Measurements from ENCODE around the gene NUB1.

The NUB1 gene

DNA sequence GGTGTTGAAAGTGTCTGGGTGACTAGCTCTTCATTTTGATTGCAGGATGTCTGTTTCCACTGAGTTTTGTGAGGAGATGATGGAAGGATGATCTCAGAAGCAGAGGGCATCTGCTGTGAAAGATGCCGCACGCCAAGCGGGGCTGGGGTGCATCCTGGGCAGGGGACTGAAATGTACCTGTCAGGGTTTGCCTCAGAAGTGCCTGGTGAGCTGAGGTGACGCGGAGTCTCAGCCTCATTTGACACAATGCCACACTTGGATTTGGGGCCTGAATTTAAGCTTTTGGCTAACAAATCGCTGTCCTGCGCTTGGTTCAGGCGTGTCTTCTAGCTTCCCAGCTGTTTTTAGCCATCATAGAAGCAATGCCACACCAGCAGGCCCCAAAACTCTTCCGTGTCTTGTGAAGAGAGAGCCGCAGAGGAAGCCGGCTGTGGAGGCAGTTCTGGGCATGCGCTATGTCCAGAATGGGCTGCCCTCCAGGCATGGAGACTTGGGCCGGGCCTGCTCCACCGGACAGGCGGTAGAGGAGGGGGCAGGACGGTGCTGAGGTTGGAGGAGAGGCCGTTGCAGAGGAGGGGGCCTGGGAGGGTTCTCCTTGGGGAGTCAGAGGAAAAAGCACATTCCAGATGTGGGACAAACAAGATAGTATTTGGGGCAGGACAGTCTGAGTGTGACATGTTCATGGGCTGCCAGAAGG is 37.0 kb downstream of the NUB1 start:
- ATAC-seq (no peak), DNase-seq (no peak)

DNA sequence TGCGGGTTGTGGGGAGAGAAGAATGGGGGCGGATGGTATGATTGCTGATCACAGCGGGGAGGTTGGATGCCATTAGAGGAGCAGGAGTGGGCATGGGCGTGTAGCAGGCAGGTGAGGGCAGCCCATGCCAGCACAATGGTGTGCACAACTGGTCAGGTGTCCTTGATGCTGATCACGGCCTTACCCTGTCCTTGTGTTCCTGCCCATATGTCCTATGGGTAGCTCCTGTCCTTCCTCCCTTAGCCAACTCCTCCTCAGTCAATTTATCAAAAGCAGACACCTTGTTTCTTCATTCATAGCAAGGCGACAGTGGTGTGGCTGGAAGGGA is 37.5 kb downstream of the NUB1 start:
- no peak for ATAC-seq
- DNase-seq, result no peak

DNA sequence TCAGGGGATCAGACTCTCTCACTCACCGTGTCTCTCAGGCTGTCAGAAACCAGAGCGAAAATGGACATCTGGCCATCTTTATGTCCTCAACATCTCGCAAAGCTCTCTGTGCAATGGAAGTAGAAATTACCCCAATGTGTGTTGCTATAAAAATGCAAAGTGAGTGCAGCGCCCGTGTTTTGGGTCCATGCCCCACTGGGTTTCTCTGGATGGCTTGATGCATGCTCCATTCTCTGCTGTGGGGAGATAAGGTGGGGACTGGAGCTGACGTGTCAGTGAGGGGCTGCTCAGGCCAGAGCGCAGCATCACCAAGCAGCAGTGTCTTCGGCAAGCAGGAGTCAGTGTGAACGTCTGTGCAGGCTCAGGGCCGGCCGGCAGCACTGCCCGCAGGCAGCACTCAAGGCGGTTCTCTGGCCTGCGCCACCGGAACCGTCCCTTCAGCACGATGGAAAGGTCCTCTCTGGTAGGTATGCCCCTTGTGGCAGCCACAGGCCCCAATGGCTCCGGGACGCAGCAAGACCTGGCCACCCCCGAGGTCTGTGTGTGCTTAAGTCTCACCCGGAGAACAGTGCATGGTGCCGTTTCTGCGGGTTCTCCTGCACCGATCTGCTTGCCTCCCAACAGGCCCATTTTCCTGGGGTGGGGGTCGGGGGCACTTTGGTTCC is 38.1 kb downstream of the NUB1 start:
- no peak for ATAC-seq
- DNase-seq, result no peak

DNA sequence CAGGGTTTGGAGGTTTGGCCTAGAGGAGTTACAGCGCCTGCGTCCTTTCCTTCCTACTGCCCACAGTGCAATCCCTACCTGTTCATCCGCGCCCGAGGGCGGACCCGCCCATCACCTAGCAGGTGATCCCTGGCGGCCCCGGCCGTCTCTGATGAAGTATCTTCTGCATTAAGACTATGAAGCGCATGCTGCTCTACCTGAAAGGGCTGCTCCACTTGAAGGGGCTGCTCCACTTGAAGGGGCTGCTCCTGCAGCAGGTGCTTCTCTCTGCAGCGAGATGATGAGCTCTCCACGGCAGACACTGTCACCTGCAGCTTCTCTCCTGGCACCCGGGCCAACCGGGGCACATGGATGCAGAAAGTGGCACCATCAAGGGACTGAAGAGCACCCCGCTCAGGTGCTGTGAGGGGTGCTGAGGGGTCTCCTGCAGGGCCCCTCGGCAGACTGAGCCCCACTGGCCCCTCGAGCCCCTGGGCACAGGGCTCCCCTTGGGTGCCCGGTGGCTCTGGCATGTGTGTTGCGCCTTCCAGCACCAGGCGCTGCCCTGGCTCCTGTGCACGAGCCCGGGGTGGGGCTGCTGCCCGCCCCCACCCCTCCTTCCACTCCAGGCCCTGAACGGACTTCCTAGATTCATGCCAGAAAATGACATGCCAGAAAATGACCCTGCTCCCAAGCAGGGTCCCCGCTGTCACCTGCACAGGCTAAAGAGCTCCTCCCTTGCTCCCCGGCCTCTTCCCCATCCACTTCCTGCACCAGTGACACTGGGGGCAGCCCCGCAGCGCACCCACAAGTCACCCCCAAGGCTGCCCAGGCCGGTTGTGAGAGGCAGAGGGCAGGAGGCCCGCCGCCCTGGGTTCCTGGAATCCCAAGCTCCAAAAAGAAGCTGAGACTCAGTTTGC is 38.8 kb downstream of the NUB1 start:
- no peak for ATAC-seq
- DNase-seq, result no peak

DNA sequence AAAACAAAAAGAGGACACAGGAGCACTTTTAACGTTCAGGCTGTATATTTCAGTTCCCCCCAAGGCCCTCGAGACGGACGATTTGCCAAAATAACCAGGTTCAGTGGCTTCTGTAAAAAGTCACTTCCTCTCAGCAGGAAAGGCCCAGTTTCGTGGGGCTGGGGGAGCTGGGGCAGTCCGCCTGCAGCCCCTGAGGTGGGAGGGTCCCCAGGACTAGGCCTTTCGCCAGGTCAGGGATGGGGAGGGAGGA is 39.4 kb downstream of the NUB1 start:
- no peak for DNase-seq

DNA sequence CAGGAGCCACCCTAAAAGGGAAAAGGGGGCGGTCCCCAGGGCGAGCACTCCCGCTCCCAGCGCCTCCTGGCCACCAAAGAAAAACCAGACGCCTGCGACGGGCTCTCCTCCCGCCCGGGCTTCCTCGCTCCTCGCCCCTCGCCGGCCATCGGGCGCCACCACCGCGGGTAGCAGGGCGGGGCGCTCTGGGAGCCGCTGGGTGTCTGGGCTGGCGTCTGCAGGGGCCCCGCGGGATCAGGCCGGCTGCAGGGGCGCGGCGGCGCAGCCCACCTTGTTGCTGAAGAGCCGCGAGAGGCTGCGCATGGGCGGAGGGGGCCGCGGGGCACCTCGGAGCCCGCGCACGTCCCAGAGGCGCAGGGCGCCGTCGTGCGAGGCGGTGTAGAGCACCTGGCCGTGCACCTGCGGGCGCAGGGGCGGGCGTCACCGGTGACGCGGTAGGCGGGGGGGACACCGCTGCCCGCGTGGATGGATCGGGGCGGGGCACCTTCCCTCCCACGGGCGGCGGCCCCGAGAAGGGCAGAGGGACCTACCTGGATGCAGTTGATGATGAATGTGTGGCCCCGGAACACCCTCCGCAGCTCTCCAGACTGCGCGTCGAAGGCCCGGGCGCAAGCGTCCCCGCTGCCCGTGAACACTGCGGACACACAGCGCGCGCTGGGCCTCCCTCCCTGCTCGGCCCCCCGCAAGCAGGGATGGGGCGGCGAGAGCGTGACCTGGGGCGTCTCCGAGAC is 39.9 kb downstream of the NUB1 start:
- DNase-seq (peak; percentile 37), ATAC-seq (peak; percentile 50)

More for the DNA sequence above, 39.4 kb downstream of the NUB1 start:
- no peak for ATAC-seq

DNA sequence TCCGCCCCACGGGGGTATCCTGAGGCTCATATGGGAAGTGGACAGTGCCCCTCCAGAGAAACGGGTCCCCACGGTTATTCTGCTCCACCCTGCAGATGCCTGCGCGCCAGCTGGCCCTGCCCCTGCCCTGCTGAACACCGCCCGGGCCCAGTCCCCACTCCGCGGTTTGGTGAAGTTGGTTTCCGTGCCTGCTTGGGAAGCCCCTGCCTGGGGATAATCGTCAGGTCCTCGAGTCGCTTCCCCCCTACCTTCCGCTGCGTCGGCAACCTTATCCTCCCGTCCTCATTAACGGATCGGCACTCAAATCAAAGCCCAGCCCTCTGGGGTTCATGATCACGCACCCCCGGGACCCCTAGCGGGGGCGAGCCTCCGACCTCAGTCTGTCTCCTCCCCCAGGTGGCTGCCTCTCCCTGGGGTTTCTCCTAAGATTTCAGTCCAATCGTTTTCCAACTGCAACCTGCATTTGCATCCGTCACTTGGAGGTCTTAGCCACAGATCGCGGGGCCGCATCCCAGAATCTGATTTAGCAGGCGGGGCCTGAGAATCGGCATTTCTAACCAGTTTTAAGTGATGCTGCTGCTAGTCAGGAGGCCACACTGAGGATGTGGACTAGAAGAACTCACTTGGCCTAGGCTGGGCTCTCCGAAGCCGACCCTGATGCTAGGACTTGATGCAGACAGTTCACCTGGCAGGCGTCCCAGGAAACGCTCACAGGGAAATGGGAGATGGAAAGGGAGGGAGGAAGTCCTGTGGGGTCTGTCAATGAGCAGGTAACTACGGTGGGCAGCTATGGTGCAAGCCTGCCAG is 40.7 kb downstream of the NUB1 start:
- peak; percentile 24 for DNase-seq
- no peak for ATAC-seq

DNA sequence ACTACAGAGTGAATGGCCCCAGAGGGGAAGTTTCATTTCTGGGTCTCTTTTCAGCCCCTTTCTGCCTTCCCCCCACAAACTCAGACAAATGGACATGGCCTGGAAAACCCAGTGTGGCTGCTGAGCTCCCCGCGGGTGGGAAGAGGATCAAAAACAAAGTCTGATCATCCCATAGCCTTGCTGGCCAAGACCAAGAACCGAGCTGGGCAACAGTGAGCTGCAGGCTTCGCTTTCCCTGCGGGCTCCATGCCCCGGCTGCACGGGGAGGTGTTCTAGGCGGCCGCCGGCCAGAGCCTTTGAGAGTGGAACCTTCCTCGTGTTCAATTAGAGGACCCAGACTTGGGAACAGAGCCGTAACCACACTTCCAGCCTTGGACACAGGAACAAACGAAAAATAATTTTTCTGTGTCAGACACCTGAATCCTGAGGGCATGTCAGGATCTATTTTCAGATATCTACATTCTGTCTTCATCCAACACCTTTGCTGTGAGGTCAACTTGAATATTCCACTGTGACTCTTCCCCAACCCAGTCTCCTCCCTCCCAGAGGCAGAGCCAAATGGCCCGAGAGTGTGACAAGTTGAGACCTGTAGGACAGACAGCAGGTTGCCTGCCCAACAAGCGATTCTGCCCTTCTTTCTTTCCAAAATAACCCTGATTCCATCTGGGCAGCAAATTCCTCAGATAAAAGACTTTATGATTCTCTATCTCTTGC is 42.2 kb downstream of the NUB1 start:
- ATAC-seq (no peak), DNase-seq (no peak)

DNA sequence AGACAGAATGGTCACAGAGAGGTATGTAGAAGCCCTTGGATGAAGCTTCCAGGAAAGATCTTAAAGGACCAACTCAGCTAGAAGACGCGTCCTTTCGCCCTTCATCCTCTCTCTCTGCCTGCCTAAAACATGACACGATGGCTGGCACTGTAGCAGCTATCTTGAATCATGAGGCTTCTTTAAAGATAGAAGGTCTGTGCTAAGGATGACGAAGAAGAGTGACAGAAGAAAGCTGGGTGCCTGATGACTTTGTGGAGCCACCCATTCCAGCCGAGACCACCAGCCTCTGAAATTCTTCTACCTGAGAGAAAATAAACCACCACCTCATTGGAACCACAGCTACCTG is 42.7 kb downstream of the NUB1 start:
- DNase-seq (no peak), ATAC-seq (no peak)

DNA sequence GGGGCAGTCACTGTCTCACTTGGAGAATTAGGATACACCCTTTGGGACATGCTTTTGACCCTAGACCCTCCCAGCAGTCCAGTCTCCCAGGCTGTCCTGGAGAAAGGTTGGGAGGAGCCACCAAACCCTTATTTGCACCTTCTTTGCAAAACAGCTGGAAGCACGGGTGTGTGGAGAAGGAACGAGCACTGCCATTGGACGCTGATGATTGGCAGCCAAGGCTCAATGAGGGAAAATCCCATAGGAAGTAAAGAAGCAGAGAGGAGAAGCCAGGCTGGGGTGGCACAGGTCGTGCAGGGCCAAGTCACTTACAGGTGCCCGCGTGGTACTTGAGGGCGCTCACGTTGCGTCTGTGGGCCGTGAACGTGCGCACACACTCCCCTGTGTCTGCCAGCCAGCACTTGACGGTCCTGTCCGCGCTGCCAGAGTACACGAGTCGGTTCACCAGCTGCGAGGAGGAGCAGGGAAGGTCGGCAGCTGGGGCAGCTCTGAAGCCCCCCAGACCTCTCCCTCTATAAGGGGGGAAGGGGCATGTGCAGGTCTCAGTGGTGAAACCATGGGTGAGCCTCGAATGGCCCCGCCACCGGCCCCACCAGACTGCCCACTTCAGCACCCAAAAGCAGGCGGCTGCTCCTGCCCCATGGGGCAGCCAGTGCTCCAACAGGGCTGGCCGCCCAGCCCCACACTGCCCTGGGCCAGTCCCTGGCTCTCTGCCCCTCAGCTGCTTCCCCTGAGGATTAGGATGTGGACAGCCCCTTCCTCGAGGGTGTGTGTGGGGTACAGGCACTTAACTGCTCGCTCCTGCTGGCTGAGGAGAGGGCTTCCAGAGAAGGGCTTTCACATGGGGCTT is 43.4 kb downstream of the NUB1 start:
- no peak for ATAC-seq
- no peak for DNase-seq

DNA sequence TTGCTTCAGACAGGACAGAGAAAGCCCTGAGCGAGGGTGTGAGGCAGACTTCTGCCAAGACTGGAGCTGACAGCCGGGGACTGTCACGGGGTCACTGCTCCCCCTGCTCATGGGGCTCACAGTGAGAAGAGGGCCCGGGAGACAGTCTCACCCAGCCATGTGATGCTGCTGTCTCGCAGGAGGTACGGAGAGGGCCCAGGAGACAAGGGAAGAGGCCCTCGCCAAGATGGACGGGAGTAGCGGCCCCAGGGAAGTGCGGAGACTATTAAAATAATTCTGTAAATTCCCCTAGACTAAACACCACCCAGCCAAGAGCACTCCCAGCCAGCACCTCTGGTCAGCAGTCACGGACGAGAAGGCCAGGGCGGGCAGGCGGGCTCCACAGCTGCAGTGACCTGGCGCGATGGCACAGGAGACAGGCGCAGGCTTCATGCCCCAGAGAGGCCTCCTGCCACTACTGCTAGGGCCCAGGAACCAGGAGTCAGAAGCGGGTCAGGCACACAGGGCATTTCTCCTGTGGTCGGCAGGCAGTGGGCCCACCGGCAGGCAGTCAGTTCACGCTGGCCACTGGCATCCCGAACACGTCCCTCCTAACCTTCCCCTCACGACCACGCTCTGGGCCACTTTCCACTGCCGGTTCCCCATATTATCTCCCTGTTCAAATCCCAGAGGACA is 44.2 kb downstream of the NUB1 start:
- no peak for ATAC-seq
- no peak for DNase-seq

DNA sequence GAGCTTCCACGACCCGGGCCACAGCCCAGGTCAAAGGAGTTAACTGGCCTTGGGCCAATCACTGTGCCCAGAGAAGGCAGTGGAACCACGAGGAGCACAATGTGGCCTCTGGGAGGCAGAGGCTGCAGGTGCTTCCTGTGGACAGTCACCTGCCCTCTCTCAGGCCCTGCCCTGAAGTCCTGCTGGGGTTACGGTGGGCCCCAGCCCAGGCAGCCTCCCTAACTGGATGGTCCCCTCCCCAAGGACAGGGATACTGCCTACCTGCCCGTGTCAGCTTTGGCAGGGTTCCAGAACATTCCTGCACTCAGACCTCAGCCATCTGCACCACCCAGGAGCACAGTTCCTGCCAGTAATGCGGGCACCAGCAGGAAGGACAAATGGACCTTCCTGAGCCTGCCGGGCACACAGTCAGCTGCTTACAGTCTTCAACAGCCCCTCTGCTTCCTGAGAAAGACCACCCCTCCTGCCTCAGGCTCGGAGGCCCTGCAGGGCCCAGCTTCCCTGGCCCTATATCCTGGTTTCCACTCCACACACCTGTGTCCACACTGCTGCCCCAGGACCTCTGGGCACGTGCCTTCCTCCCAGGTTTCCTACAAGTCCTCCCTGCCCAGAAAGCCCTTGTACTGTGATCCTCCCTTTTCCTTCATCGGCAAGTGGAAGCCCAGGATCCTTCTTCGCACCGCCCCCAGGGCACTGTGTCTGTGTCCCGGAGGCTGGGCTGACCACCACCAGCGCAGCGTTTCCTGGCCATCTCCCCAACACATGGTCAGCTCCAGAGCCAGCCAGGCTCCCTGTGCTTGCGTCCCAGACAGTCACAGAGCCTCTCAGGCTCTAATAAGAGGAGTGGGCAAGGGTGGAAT is 44.9 kb downstream of the NUB1 start:
- ATAC-seq, result no peak
- no peak for DNase-seq

DNA sequence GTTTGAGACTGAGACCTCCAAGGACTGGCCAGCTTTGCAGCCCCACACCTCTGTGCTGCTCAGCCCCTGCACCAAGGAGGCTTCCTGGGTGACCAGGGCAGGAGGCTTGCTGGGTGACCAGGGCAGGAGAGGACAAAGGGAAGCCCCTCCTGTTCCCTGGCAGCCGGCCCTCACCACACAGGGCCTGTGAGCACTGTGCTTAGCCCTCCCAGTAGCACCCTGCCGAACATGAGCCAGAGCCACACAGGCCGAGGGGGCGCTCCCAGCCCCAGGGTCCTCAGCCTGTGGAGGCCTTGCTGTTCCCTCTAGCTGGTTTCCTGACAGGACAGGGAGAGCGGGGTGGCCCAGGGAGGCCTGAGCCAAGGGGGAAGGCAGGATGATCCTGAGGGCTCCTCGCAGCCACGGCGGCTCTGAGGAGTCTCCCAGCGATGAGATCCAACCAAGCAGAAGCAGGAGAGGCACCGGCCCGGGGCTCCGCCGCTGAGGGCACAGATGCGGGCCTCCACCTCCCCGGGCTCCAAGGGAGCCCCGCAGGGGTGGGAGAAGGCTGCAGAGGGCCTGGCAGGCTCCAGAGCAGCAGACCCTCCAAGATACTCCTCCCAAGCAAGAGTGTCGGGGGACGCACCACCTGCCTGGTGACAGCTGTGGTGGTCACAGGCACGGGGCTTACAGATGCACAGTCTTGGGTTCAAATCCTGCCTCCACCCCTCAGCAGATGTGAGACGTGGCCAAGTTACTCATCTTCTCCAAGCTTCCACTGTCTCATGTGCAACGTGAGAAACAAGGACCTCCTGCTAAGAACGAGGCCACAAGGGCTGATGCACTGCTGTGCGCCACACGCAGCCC is 45.8 kb downstream of the NUB1 start:
- no peak for DNase-seq
- no peak for ATAC-seq

DNA sequence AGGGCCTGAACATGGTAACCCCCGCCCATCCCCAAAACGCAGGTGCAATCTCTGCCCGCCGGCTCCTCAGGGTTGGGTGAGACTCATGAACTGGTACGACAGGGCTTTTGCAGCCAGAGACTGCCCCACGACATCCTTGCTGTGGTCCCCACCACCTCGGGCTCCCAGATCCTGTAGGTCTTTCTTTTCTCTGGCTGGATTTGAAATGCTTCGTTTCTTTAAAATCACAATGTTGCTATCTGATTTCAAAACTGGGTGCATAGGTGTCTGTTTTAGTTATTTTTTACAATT is 46.3 kb downstream of the NUB1 start:
- ATAC-seq (no peak), DNase-seq (no peak)

DNA sequence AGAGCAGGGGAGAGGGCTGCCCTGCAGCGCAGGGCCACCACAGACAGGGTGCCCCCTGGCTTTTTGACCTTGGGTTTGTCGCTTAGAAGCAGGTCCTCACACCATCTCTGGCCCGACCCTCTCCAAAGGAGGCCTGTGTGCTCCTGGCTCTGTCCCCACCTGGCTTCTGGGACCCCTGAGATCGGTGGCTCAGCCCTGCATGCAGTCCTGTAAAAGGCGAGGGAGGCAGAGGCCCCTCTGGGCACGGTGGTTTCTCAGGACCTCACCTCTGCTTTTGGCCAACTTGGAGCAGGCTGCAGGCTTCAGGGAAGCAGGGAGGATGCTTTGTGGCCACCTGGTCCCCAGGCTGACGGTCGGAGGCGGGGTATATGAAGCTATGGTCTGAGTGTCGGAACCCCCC is 46.8 kb downstream of the NUB1 start:
- no peak for ATAC-seq
- DNase-seq, result no peak

DNA sequence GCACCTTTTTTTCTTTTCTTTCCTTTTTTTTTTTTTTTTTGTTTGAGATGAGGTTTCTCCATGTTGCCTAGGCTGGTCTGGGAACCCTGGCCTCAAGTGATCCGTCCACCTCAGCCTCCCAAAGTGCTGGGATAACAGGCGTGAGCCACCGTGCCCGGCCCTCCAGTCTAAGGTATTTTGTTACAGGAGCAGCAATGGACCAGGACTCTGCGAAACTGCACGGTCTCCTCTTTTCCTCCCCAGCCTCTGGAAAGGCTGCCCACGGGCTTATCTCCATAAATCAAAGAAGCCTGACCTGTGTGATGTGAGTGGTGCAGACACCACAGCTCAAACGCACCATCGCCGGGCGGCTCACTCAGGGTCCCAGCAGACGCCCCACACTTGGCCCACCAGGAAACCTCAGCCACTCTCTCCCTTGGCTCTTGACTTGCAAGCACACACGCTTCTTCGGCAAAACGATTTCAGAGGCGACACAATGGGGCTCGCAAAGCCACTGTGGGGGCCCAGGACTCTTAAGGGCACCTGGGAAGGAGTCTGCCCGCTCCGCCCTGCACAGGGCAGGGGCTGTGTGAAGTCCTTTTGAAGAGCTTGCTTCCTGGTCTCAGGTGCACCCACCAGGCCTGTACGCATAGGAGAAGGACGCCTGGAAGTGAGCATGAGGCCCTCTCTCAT is 47.6 kb downstream of the NUB1 start:
- DNase-seq (no peak), ATAC-seq (no peak)

DNA sequence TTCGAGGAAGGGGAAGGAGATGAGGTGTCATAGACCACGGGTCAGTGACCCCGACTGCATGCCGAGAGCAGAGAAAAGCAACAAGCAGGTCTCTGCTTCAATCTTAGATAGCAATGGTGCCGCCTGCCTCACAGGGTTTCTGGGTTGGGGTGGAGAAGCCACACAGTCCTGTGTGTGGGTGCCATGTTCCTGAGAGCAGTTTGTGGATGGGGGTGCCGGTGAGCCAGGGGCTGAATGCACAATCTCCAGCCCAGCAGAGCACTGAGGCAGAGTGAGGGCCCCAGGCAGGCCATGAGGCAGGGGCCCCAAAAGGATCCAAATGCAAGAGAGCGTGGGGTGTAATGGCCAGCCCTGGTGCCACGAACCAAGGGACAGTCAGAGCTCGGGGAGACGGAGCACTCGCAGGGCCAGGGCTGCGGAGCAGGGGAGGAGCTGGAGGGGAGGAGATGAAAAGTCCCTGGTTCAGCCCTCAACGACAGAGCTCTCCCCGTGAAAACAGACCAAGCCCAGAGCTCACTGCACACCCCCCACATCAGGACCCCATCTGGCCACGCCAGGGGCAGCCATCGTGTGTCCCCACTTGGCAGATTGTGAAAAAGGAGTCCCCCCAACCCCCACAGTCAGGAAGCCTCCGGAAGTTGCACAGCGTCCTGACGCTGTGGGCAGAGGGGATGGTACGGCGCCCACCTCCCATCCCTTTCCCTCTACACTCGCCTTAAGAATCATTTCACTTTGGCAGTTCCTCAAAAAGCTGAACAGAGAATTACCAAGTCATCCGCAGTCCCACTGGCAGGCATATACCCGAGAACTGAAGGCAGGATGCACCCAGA is 48.4 kb downstream of the NUB1 start:
- ATAC-seq (no peak), DNase-seq (no peak)

Measured in stimulated activated naive CD8-positive, alpha-beta T cell treated with anti-CD3 and anti-CD28 coated beads, Interleukin-15, Interleukin-2, amounts not matched to agents 100 U/mL and 50 U/mL, for 24 hours (primary cell).